ENCODE results near the gene CDC27. TPM values are rescaled to one million over a fixed set of nuclear protein-coding genes. Genes with fewer than 3 reads are reported as not detected.

The CDC27 gene
- polyA plus RNA-seq, 3 donors, result 19.7 to 52.0 (median 33.0) TPM

DNA sequence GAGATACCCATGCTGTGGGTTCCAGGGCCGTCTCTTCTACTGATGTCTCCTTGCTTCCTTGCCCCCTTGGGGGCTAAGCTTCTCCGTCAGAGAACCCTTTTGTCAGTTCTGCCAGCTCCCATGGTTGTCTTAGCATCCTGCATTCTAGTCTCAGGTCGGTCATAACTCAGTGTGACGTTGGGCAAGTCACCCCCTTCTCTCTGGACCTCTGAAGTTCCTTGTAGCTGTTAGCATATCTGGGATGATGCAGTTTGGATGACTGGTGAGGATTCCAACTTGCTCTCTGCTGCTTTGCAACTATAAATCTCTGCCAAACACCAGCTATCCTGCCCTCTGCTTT is 11.2 kb upstream of the CDC27 start:
- peak overlapping the region; percentile 78 for H3K4me2 ChIP-seq (replicated peaks; ENCODE audit: extremely low read depth, low read length, poor library complexity, severe bottlenecking)
- TF ChIP-seq, protein P1, sequence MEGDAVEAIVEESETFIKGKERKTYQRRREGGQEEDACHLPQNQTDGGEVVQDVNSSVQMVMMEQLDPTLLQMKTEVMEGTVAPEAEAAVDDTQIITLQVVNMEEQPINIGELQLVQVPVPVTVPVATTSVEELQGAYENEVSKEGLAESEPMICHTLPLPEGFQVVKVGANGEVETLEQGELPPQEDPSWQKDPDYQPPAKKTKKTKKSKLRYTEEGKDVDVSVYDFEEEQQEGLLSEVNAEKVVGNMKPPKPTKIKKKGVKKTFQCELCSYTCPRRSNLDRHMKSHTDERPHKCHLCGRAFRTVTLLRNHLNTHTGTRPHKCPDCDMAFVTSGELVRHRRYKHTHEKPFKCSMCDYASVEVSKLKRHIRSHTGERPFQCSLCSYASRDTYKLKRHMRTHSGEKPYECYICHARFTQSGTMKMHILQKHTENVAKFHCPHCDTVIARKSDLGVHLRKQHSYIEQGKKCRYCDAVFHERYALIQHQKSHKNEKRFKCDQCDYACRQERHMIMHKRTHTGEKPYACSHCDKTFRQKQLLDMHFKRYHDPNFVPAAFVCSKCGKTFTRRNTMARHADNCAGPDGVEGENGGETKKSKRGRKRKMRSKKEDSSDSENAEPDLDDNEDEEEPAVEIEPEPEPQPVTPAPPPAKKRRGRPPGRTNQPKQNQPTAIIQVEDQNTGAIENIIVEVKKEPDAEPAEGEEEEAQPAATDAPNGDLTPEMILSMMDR (IDR thresholded peaks at IDR 0.05), result no peak
- H3K4me1 ChIP-seq (ENCODE audit: control insufficient read depth in 1 of 2, insufficient read depth in 2 of 2, low read length in 2 of 2), result peaks cover 30 to 37% of the 10 kb centered on the region in 2 donors
- no peaks in the 10 kb centered on the region for H4K20me1 ChIP-seq (ENCODE audit: insufficient read depth, low read length)
- Mint-ChIP-seq H3K9me3 (peaks cover 0 to 2% (median 0%) of the 10 kb centered on the region in 7 donors), H3K27me3 (ENCODE audit: low read depth in 3 of 3) (peaks cover 4 to 8% (median 7%) of the 10 kb centered on the region in 3 donors), H3K4me1 (peaks cover 32% of the 10 kb centered on the region), H3K4me3 (peak overlapping the region; percentile 76 to 87), H3K36me3 (no peaks in the 10 kb centered on the region), H3K27ac (peak overlapping the region; percentile 88 to 99 (median 97))
- H3K36me3 ChIP-seq (replicated peaks in 1 of 2; ENCODE audit: control insufficient read depth in 1 of 2, insufficient read depth in 2 of 2, low read length in 2 of 2), result no peaks in the 10 kb centered on the region
- intact Hi-C loops (cut with micrococcal nuclease), result no loop called here
- H2AFZ ChIP-seq (ENCODE audit: insufficient read depth, low read depth, low read length, poor library complexity, severe bottlenecking), result peak overlapping the region; percentile 83
- no peaks in the 10 kb centered on the region for H3K9me3 ChIP-seq (replicated peaks in 1 of 2; ENCODE audit: control insufficient read depth in 1 of 2, insufficient read depth in 1 of 2, low read length in 2 of 2)
- H3K27ac ChIP-seq (ENCODE audit: low read depth in 1 of 2, low read length in 2 of 2), result peak overlapping the region; percentile 67 to 98
- DNase-seq, result peak; percentile 54 to 65 (median 55)
- no peaks in the 10 kb centered on the region for H3K27me3 ChIP-seq (ENCODE audit: control insufficient read depth in 2 of 2, insufficient read depth in 2 of 2, low read length in 2 of 2)
- 11% methylated on average over 3 of the region's 4 CpGs for WGBS (ENCODE audit: insufficient coverage)
- peak overlapping the region; percentile 64 for H3K9ac ChIP-seq (ENCODE audit: insufficient read depth, low read length, poor library complexity, severe bottlenecking)
- H3K4me3 ChIP-seq (replicated peaks in 1 of 3; ENCODE audit: low read depth in 2 of 3, low read length in 3 of 3), result peak overlapping the region; percentile 2 to 71 (median 48)
- H3K79me2 ChIP-seq (ENCODE audit: insufficient read depth, low read length), result no peaks in the 10 kb centered on the region

DNA sequence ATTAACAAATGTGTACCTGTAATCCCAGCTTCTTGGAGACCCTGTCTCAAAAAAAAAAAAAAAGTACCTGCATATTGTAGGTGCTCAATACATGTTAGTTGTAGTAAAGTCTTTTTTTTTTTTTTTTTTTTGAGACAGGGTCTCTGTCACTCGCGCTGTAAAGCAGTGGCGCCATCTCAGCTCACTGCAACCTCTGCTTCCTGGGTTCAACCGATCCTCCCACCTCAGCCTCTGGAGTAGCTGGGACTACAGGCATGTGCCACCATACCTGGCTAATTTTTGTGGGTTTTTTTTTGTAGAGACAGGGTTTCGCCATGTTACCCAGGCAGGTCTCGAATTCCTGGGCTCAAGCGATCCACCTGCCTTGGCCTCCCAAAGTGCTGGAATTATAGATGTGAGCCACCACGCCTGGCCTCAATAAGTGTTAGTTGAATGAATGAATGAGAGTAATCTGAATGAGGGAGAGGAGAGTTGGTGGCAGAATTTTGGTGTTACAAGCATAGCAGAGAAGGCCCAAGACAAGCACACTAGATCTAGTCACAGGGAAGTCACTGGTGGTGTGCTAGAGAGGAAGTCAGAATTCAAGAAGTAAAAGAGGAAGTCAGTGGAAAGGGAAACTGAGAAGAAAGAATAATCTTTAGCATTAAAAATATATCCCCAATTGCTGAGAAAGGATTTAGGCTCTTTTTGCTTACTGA is 10.7 kb upstream of the CDC27 start:
- Histone ChIP-seq H3K27ac (ENCODE audit: low read depth in 1 of 2, low read length in 2 of 2) (peak overlapping the region; percentile 67 to 98), H3K4me3 (replicated peaks in 1 of 3; ENCODE audit: low read depth in 2 of 3, low read length in 3 of 3) (peak overlapping the region; percentile 2 to 71 (median 48)), H3K4me2 (replicated peaks; ENCODE audit: extremely low read depth, low read length, poor library complexity, severe bottlenecking) (peak overlapping the region; percentile 78), H3K27me3 (ENCODE audit: control insufficient read depth in 2 of 2, insufficient read depth in 2 of 2, low read length in 2 of 2) (no peaks in the 10 kb centered on the region), H3K4me1 (ENCODE audit: control insufficient read depth in 1 of 2, insufficient read depth in 2 of 2, low read length in 2 of 2) (peaks cover 24 to 32% of the 10 kb centered on the region in 2 donors), H2AFZ (ENCODE audit: insufficient read depth, low read depth, low read length, poor library complexity, severe bottlenecking) (peak overlapping the region; percentile 83), H3K9ac (ENCODE audit: insufficient read depth, low read length, poor library complexity, severe bottlenecking) (peak overlapping the region; percentile 64), H3K79me2 (ENCODE audit: insufficient read depth, low read length) (no peaks in the 10 kb centered on the region), H4K20me1 (ENCODE audit: insufficient read depth, low read length) (no peaks in the 10 kb centered on the region), H3K9me3 (replicated peaks in 1 of 2; ENCODE audit: control insufficient read depth in 1 of 2, insufficient read depth in 1 of 2, low read length in 2 of 2) (no peaks in the 10 kb centered on the region), H3K36me3 (replicated peaks in 1 of 2; ENCODE audit: control insufficient read depth in 1 of 2, insufficient read depth in 2 of 2, low read length in 2 of 2) (no peaks in the 10 kb centered on the region)
- Mint-ChIP-seq H3K27me3 (ENCODE audit: low read depth in 3 of 3) (peaks cover 4 to 7% (median 6%) of the 10 kb centered on the region in 3 donors), H3K4me3 (peak overlapping the region; percentile 76 to 87), H3K9me3 (peaks cover 0 to 2% (median 0%) of the 10 kb centered on the region in 7 donors), H3K36me3 (no peaks in the 10 kb centered on the region), H3K4me1 (peaks cover 27% of the 10 kb centered on the region), H3K27ac (peak overlapping the region; percentile 88 to 99 (median 97))
- TF ChIP-seq, protein P1 (IDR thresholded peaks at IDR 0.05), result no peak
- intact Hi-C loops (cut with micrococcal nuclease), result no loop called here
- DNase-seq, result peak; percentile 64 to 78 (median 75)
- 90% methylated on average over 4 of the region's 8 CpGs for WGBS (ENCODE audit: insufficient coverage)
